GM18867 (cell line): Measurements from ENCODE around the gene FBL.
A peak's percentile ranks its signal among the peaks of the same experiment; 100 is the strongest.
"Not testable (repeated sequence)": the region's sequence is repeated elsewhere in the genome, so short reads cannot be mapped to it uniquely, and the experiment has no call there.

Experiments used
- ATAC-seq: cut with Tn5 transposase; IDR thresholded peaks from one replicate; pipeline ENCODE4 v1.9.1; 2021; ENCODE audit warnings: mild to moderate bottlenecking, moderate library complexity; ENCODE audit not compliant: unreplicated experiment

Gene FBL

GRCh38 chr19:39825531-39826076 lies 20.6 kb downstream of the FBL start:
- ATAC-seq = no peak

GRCh38 chr19:39825093-39825463 lies 21.1 kb downstream of the FBL start:
- no peak for ATAC-seq

- ATAC-seq = peak; percentile 77
Measured at GRCh38 chr19:39824143-39825092, 21.8 kb downstream of the FBL start.

- ATAC-seq = no peak
Measured at GRCh38 chr19:39823686-39824085, 22.5 kb downstream of the FBL start.

GRCh38 chr19:39820696-39821095 lies 25.5 kb downstream of the FBL start:
- ATAC-seq = no peak

- no peak for ATAC-seq
Measured at GRCh38 chr19:39819786-39820185, 26.4 kb downstream of the FBL start.

GRCh38 chr19:39818626-39819097 lies 27.5 kb downstream of the FBL start:
- ATAC-seq = peak; percentile 76

- no peak for ATAC-seq
Measured at GRCh38 chr19:39817888-39818561, 28.2 kb downstream of the FBL start.

GRCh38 chr19:39816287-39817048 lies 29.7 kb downstream of the FBL start:
- ATAC-seq = no peak

GRCh38 chr19:39814595-39814994 lies 31.6 kb downstream of the FBL start:
- ATAC-seq = no peak

- not testable (repeated sequence) for ATAC-seq
Measured at GRCh38 chr19:39814111-39814510, 32.1 kb downstream of the FBL start.

- no peak for ATAC-seq
Measured at GRCh38 chr19:39813264-39813993, 32.8 kb downstream of the FBL start.

- no peak for ATAC-seq
Measured at GRCh38 chr19:39811064-39811463, 35.1 kb downstream of the FBL start.

- no peak for ATAC-seq
Measured at GRCh38 chr19:39810424-39810823, 35.8 kb downstream of the FBL start.

GRCh38 chr19:39809368-39809767 lies 36.8 kb downstream of the FBL start:
- no peak for ATAC-seq

- not testable (repeated sequence) for ATAC-seq
Measured at GRCh38 chr19:39808688-39809087, 37.5 kb downstream of the FBL start.

GRCh38 chr19:39807846-39808364 lies 38.3 kb downstream of the FBL start:
- no peak for ATAC-seq

- ATAC-seq = no peak
Measured at GRCh38 chr19:39805104-39805503, 41.1 kb downstream of the FBL start.

- ATAC-seq = no peak
Measured at GRCh38 chr19:39802958-39803357, 43.2 kb downstream of the FBL start.

- no peak for ATAC-seq
Measured at GRCh38 chr19:39797083-39797482, 49.1 kb downstream of the FBL start.
